GM04504 (cell line): ENCODE results near the gene VOPP1.

Experiments used
- DNase-seq: peaks from one replicate; pipeline ENCODE4 v3.0.0-alpha.2; 2012; ENCODE audit warnings: low read depth

Gene VOPP1

DNA sequence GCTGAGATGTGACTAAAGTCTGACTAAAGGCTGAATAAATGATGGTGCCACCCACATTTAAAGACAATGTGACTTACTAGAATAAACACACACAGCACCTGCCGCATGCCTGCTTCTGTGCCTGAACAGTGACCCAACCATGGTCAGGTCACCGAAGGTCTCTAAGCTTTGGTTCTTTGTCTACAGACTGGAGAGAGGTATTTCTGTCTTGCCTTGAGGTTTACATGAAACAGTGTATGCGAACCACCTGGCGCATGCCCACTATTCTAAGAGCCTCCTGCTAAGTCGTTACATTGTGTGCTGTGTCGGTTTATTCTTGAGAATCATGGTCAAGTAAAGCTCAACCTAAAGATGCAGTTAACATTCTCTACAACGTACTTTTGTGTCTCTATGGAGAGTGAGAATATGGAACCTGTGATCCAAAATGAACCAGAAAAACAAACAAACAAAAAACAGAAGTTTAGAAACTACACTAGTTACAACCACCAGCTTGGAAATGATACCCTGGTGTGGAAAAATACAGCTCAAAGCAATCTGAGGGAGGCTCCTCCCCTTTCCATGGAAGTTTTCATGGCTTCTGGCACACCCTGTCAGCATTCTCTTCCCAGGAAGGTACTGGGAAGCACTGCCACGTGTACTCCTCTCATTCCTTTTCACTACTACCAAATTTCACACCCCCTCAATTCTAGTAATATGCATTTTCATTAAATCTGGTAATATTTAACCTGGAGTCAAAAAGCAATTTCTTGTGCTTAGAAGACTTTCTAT lies 40.0 kb downstream of the VOPP1 start:
- no peak for DNase-seq

DNA sequence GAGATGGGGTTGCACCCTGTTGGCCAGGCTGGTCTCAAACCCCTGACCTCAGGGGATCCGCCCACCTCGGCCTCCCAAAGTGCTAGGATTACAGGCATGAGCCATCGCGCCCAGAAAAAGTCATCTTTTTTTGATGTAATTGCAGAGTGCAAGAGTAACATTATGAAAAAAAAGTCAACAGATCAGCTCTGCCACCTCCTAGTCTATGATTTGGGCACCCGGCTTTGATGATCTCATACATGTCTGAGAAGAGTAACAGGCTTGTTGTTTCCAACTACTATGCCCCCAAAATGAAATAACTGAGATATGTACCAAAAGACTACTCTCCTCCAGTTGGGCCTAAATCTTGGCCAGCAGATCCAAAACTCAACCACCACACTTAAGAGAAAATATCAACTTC lies 40.8 kb downstream of the VOPP1 start:
- no peak for DNase-seq

DNA sequence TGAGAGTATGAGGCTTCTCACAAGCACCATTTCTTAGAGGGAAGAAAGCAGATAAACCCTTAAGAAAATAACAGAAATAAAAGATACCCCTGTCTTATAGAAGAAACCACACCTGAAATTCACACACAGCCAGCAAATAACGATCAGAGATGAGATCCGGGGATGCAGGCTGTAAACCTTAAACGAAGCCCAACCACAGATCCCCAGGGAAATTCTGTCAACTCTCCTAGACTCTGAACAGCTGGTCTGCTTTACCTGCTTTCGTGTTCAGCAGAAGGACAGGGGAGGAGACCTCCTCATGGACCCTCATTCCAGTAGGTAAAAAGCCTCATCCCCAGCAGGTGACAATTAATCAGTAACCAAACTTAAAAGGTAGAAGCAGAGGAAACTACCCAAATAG lies 45.0 kb downstream of the VOPP1 start:
- DNase-seq: no peak

DNA sequence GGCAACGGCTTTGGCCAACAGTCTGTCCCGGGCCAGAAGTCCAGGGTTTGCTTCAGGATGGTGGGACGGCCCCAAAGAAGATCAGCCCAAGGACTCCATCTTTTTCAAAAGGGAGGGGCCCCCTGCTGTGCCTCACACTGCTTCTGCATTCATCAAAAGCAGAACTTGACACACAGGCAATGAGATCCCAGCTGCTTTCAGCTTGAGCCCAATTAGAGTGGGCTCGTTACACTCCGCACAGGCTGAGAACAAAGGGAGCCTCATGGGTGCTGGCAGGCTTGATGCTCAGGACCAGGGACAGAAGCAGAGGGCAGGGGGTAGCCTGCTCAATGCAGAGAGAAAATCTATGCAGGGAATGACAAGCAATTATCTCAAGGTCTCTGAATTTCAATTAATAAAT lies 45.5 kb downstream of the VOPP1 start:
- no peak for DNase-seq

DNA sequence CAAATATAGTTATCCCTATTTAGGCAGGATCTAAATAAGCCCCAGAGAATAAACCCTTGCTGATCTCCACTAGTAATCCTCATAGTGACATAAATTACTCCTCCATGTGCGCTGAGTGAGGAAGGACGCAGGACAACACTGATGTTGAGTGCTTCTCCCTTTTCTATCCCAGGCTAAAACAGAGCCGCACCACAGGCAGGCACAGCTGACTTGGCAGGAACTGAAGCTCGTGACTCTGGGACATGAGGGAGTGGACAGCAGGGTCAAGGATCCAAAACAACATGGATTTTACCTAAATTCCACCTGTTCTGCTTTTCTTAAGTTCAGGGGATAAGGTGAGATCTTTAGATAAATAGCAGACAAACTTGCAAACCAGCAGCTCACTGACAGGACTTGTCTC lies 46.0 kb downstream of the VOPP1 start:
- DNase-seq: no peak

DNA sequence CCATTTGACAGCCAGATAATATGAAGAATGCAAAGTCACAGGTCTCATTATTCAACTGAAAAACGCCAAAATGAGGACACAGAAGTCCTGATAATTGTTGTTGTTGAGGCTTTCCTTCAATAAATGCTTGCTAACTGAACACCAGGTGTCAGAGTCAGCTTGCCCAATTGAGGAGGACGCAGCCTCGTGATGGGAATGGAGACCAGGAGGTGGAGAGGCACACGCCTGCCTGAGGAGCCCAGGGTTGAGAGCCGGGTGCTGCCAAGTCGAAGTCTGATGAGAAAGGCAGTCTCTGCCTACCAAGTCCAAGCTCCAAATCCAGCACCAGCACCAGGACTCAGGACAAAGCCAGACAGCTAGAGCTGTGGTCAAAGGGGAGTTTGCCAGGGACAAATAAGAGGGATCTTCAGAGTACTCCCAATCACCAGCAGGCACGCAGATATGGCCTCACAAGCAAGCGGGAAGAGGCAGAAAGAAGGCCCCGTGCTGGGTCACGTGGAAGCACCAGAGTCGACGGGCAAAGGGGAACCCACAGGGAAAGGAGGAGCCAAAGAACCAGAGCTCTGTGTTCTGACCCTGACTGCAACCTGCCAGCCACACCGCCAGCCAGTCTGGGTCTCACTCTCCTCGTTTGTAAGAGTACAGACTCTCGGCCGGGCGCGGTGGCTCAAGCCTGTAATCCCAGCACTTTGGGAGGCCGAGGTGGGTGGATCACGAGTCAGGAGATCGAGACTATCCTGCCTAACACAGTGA lies 47.6 kb downstream of the VOPP1 start:
- DNase-seq: no peak

DNA sequence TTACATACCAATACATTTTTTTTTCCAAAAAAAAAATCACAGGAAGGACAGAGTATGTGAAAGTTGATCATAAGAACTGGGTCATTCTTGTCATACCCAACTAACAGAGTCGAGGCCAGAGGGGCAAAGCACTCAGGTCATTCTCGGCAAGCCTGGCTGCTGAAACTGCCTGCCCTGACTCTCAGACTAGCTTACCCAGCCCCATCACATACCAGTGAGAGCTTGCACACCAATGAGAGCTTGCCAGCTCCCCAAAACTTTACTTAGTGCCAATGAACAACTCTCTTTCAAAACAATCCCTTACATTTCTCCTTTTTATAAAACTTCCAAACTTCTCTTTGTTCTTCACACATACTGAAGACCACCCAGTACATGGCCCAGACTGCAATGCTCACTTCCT lies 48.9 kb downstream of the VOPP1 start:
- DNase-seq: no peak

DNA sequence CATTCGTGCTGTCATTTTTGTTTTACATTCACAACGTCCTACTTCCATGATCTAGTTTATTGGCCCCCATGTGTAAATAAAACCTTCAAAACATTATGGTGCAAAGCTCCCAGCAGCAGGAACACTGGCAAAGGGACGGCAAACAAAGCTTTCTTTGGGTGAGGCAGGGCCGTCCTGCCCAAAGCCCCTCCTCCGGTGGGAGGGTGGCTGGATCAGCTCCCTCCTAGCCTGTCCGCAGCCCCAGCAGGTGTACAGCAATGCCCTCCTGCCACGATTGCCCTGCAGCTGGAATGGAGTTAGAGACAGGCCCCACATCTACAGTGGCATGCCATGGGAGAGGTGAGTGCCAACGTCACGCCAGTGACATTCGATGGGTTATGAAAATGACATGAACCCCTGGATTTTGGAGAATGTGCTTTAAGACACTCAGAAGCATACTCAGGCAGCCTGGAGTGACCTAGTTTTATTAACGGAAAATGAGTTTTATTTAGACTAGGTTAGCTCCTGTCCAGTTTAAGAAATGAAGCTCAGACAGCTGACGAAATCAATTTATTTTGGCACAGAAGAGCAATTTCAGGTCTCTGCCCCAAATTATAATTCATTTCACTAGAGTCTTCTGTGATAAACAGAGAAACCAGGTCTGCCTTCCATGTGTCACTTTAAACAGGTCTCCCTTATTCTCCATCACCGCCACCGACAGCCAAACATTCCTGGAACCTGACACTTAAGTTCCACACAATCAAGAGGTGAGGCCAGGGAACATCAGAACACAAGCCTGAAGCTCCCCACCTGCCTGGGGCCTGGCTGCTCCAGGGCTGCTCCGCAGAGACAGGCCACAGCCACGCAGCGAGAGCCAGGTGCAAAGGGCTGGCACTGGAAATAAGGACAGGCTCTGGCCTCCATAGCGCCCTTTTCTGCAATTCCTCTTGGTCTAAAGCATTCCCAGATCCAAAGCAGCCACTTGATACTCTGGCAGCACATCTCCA lies 50.1 kb downstream of the VOPP1 start:
- no peak for DNase-seq

DNA sequence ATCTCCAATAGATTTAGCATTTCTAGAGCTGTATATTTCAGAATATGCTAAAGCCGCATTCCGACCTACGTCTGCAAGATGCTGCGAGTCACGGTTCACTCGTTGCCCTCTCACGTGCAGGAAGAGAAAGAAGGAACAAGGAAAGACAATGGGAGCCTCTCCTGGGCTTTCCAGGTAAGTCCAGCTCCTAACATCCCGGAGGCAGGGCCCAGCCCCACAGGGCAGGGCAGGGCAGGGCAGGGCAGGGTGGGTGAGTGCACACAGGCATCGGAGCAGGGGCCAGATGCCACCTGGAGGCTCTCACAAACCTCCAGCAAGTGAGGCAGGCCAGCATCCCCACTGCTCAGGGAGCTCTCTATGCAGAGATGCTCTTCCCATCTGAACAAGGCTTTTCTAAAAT lies 50.8 kb downstream of the VOPP1 start:
- no peak for DNase-seq

DNA sequence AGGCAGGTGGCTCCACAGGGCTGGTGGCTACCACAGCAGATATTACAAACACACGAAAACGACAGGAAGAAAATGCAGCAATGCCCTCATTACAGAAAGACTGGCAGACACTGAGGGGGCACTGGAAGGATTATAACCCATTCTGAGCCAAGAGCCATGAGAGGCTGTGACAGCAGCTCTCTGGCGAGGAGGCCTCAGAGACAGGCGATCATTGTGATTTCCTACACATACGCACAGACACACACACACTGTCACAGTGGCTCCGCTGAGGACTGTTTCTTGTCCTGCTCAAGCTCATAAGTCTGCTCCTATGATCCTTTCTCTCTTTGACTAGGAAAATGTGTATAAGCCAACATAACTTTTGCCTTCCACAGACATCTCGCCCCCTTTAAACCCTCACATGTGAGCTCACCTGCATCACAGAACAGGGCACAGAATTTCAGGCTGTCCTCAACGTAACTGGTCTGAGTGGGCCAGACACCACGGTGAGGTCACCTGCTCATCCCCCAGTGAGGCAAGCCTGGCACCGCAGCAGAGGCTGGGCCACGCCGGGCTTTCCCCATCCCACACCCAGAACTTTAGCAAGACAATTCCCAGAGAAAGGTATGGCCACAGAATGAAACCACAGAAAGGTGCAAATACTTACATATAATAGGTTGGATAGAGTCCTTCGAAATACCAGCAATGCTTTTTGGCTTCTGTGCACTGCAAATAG lies 51.7 kb downstream of the VOPP1 start:
- no peak for DNase-seq

DNA sequence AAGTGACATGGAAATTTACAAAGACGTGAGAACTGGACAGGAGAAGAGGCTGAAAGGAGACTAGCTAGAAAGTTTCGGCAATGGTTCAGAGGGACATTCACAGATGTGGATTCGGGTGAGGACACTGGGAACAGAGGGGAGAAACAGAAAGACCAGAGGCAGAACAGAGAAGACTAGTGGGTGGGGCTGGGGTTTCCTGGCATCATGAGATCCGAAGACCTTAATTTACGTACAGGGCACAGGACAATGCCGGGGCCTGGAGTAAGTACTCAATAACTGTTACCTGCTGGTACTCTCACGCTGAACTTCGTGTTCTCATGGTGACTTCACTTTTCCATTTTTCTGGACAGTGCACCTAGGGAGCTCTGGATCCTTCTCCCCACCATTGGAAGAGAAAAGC lies 53.5 kb downstream of the VOPP1 start:
- DNase-seq: no peak

DNA sequence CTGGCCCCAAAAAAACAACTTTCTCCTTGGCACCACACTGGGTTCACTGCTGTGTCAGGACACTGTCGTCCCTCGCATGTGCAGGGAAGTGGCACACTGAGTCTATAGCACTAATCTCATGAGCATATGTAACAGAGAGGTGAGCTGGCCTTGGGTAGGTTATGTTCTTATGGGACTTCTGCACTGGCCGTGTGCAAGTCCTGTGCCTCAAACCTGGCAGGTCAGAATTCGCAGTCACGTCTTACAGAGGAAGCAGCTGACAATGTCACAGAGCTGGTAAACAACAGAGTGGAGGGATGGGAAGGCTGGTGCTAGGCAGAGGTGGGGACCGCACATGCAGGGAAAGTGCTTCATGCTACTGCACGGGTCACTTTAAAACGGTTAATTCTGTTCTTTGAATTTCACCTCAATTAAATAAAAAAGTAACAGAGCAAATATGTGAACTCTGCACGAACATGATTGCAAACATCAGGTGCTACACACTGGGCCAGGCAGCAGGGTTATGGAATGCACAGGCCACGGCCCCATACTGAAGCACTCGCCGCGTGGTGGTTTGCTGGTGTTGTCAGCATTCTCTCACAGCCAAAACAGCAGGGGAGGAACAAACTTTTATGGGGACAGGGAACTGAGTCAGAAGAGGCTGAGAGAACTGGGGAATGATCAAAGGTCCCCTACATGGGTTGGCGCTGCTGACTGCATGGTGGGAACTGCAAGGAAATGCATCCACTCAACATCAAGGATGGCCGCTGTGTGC lies 54.2 kb downstream of the VOPP1 start:
- DNase-seq: no peak

DNA sequence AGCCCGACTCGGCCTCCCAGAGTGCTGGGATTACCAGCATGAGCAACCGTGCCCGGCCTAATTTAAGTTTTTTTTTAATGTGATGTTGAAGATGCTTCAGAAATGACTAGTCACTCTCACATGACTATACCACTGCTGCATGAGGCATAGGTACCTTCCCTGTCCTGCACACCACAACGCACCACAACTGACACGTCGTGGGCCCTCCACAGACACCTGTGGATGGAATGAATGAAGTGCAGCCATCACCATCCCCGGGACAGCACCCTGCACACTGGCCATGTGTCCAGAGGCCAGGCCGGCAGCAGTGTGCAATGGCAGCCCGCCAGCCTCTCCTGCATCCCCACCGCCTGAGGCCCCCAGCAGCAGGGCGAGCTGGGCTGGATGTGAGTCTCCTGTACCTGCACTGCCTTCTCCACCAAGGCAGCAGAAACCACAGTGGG lies 55.1 kb downstream of the VOPP1 start:
- DNase-seq: no peak

DNA sequence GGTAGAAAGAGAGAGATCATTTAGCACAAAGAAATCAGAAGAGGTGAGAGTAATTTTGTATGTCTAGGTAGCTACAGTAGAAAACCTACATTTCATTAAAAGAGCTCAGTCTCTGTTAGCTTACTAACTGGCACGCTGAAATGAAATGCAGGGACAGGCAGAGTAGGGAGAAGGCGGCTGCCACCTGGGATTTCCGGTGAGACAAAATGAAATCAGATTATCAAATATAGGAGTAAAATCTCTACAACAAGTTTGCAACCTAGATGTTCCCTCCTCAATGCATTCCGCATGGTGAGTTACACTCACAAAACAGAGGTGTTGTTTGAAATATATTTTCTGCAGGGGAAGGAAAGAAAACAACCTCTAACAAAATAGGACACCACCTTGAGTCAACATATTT lies 55.9 kb downstream of the VOPP1 start:
- DNase-seq: no peak

DNA sequence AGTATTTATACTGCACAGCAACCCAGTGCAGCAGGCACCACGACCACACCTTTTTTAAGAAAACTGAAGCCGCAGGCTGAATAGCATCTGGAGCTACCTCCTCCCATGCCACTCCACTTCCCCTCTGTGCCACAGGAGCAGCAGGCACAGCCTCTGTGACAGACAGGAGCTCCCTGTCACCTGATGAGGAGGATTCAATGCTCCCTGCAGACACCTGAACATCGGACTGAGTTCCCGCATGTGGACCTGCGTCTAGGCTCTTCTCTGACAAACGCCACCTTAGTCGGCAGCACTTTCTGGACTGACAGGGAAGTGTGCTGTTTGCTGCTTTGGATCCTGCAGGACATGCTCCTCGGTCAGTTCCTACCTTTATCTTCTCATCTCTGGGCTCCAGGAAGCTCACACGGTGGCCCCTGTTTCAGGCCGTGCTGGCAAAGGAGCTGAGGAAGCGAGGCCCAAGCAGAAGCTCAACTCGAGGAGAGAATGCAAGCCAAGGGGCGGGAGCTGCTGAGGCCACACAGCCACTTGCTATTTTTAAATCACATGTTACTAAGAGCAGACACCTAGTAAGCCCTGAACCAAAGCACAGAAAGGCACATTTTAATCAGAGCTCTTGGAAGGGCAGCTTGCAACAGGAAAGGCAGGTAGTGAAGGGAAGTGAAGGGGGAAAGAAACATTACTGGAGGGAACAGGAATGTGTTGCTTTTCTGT lies 56.6 kb downstream of the VOPP1 start:
- DNase-seq: no peak

DNA sequence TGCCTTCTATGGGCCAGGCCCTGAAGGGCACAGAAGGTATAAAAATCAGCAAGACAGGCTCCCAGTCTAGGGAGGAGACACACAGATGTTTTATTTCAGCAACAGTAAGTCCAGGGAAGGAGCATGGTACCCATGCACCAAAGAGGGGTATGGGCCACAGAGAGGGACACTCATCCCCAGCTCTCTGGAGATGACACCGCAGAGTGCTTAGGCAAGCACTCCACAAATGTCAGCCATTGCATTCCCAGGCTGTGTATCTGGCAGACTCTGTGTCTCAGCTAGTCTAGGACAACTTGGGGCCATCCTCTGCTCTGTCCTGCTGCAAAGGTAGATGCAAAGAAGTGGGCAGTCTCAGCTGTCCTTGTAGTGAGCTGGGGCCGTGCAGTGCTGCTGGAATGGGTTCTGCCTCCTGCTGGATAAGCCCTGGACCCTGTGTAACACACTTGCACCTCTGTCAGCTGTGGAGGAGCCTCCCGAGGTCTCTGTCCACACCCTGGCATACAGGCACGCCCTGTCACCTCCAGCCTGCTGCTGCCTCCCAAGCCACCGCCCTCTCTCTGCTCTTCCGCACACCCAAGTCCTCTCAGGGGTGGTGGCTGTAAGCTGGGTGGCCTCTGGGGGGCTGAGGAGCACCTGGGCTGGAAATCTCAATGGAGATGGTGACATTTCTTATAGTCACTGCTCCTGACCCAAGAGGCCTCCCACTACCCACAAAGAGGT lies 57.6 kb downstream of the VOPP1 start:
- no peak for DNase-seq

DNA sequence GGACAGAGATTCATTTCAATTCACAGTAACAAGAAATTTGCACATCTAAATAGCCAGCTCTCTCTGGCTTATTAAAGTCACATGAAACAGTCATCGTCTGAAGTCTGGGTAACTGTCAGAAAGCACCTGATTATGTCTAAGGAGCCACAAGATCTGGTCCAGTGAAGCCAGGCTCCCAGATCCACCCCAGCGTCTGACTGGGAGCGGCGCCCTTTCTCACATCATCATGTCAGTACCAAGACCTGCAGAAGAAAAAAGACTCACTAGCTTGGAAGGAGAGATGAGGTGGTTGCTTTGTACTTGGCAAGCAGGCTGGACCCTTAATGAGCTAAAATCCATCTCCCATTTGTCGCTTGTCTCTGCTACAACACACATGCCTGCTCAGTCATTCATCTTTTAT lies 58.4 kb downstream of the VOPP1 start:
- DNase-seq: no peak

DNA sequence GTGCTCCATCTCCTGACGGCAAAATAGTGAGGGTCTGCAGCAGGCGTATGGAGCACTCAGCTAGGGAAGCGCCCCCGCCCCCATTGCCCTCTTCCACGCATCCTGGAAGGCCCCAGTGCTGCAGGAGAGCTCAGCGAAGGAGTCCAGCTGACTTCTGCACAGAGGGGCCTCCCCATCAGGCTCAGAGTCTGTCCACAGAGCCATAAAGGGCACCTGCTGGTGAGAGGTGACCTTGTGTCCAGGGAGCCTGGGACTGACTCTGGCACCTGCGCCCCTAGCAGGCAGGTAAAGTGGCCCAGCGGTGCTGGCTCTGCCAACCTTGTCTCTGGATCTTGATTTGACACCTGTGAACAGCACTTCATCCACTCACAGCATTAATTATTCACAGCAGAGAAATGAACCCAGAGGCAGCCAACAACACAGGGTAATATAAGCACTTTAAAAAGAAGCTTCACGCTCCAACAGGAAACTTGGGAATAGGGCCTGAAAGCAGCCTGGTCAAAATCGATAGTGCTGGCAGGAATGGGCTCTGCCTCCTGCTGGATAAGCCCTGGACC lies 59.6 kb downstream of the VOPP1 start:
- no peak for DNase-seq

DNA sequence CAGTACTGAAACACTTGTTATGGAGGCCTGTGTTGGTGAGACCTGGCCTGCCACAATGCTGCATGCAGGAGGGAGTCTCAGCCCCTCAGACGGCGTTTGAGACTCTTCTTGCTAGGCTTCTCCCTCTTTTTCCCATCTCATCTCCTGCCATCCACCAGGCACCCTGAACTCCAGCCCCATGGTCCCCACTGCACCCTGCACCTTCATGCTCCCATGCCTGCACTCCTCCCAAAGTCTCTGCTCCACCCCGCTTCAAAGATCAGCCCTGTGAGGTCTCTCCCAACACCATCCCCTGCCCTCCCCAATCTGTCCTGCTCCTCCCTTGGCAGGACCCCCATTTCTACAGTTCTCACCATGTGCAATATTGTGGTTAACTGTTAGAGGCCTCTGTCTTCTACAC lies 61.7 kb downstream of the VOPP1 start:
- no peak for DNase-seq
